DMS 273 treated with DMSO at 0.1 percent for 48 hours (cell line): Measurements from ENCODE around the gene KRT5.
"Not testable (repeated sequence)": the region's sequence is repeated elsewhere in the genome, so short reads cannot be mapped to it uniquely, and the experiment has no call there.

ENCODE experiments used
- DNase-seq: peaks from one replicate; lab custom pipeline; 2025; lab: John Stamatoyannopoulos, UW

The KRT5 gene

GRCh38 chr12:52521175-52521567, 977 bp upstream of the KRT5 start:
- no peak for DNase-seq

GRCh38 chr12:52519387-52519703, 849 bp downstream of the KRT5 start:
- no peak for DNase-seq

- no peak for DNase-seq
Measured at GRCh38 chr12:52518574-52519386, 1.4 kb downstream of the KRT5 start.

GRCh38 chr12:52517888-52518287, 2.3 kb downstream of the KRT5 start:
- DNase-seq = no peak

GRCh38 chr12:52517005-52517835, 3.0 kb downstream of the KRT5 start:
- no peak for DNase-seq

- no peak for DNase-seq
Measured at GRCh38 chr12:52515927-52516831, 4.0 kb downstream of the KRT5 start.

GRCh38 chr12:52515319-52515646, 4.9 kb downstream of the KRT5 start:
- no peak for DNase-seq

- no peak for DNase-seq
Measured at GRCh38 chr12:52514471-52515318, 5.5 kb downstream of the KRT5 start.

GRCh38 chr12:52513736-52514135, 6.5 kb downstream of the KRT5 start:
- DNase-seq = no peak

- no peak for DNase-seq
Measured at GRCh38 chr12:52508211-52508610, 12.0 kb downstream of the KRT5 start.

GRCh38 chr12:52506858-52507715, 13.1 kb downstream of the KRT5 start:
- no peak for DNase-seq

- no peak for DNase-seq
Measured at GRCh38 chr12:52502877-52503276, 17.3 kb downstream of the KRT5 start.

GRCh38 chr12:52501490-52501889, 18.7 kb downstream of the KRT5 start:
- no peak for DNase-seq

GRCh38 chr12:52500574-52500973, 19.6 kb downstream of the KRT5 start:
- DNase-seq = not testable (repeated sequence)

GRCh38 chr12:52499806-52500560, 20.2 kb downstream of the KRT5 start:
- no peak for DNase-seq

- DNase-seq = no peak
Measured at GRCh38 chr12:52498946-52499345, 21.2 kb downstream of the KRT5 start.

GRCh38 chr12:52497975-52498374, 22.2 kb downstream of the KRT5 start:
- DNase-seq = no peak

GRCh38 chr12:52496590-52497071, 23.6 kb downstream of the KRT5 start:
- DNase-seq = no peak

- no peak for DNase-seq
Measured at GRCh38 chr12:52496054-52496453, 24.1 kb downstream of the KRT5 start.

- peak; percentile 35 for DNase-seq
Measured at GRCh38 chr12:52495389-52495788, 24.8 kb downstream of the KRT5 start.
